HepG2 (cell line): ENCODE data around the gene SNX27. TPM values are rescaled to one million over a fixed set of nuclear protein-coding genes. Genes with fewer than 3 reads are reported as not detected.

ENCODE experiments used
- ATAC-seq: fragments of 200-7000 bp; cut with Tn5 transposase; 3 replicates; pipeline ENCODE4 v1.9.1; 2020; ENCODE audit warnings: mild to moderate bottlenecking, moderate library complexity
- BruUV-seq: library from RNA; stranded (reverse); fragments of 400-500 nt; replicated peaks from 2 replicates; lab custom pipeline; 2021; lab: Mats Ljungman, UMichigan
- CTCF ChIA-PET: fragments of 300-600 bp; formaldehyde crosslinking; extraction: SDS; loops from one replicate; lab custom pipeline; 2021; ENCODE audit warnings: low total read pairs, inconsistent platforms, low intra/inter-chr PET ratio; lab: Yijun Ruan, JAX
- POLR2A ChIA-PET: fragments of 350-600 bp; sonication (Branson Sonifier 250); formaldehyde crosslinking; loops from one replicate; lab custom pipeline; 2020; ENCODE audit warnings: antibody characterized with exemption, inconsistent platforms; lab: Yijun Ruan, JAX
- DNase-seq: peaks from one replicate; pipeline ENCODE4 v3.0.0-alpha.2; 2015; ENCODE audit warnings: low spot score
- FAIRE-seq: peaks from 3 replicates; lab custom pipeline; 2011; peaks lifted over from hg19 to GRCh38; lab: Jason Lieb, UNC
- H2AFZ ChIP-seq: one replicate; pipeline ENCODE4 v1.6.1; 2011; ENCODE audit warnings: low read length, inconsistent platforms
- H3K27ac ChIP-seq: fragments of 300-600 bp; 3 replicates; pipeline ENCODE4 v1.8.0; 2011; ENCODE audit warnings: mixed run types, mild to moderate bottlenecking, mixed read lengths, low read length, inconsistent platforms; ENCODE audit not compliant: insufficient read depth; ENCODE audit errors: extremely low read length
- H3K27me3 ChIP-seq, 2 experiments: fragments of 200-600 bp in 1 of 2; 2 replicates in 1 of 2; 3 replicates in 1 of 2; pipeline versions ENCODE4 v1.6.0 to v1.8.0; 2011; ENCODE audit warnings: low read length in 2 of 2, mild to moderate bottlenecking in 2 of 2, moderate library complexity in 2 of 2, inconsistent platforms in 1 of 2; ENCODE audit not compliant: insufficient read depth in 2 of 2, control insufficient read depth in 1 of 2
- H3K36me3 ChIP-seq, 2 experiments: fragments of 200-600 bp in 1 of 2; replicated peaks in 1 of 2; 2 replicates in 1 of 2; 3 replicates in 1 of 2; pipeline versions ENCODE4 v1.5.1 to v1.8.0; 2011; ENCODE audit warnings: low read length in 2 of 2, inconsistent platforms in 1 of 2; ENCODE audit not compliant: insufficient read depth in 2 of 2, control insufficient read depth in 1 of 2
- H3K4me1 ChIP-seq: 2 replicates; pipeline ENCODE4 v1.5.1; 2012; ENCODE audit warnings: low read length, inconsistent platforms; ENCODE audit not compliant: insufficient read depth
- H3K4me2 ChIP-seq: 2 replicates; pipeline ENCODE4 v1.6.0; 2011; ENCODE audit warnings: low read depth, low read length, inconsistent platforms
- H3K4me3 ChIP-seq, 3 experiments: fragments of 200-600 bp in 1 of 3; sonication (generic), shearing (Covaris generic) in 1 of 3; replicated peaks in 1 of 3; 2 replicates each; pipeline ENCODE4 v1.5.1; 2011 to 2016; ENCODE audit warnings: low read length in 3 of 3, inconsistent platforms in 2 of 3, low read depth in 2 of 3, mild to moderate bottlenecking in 2 of 3, control low read depth in 1 of 3, mixed read lengths in 1 of 3; ENCODE audit not compliant: insufficient read depth in 1 of 3
- H3K79me2 ChIP-seq: one replicate; pipeline ENCODE4 v1.6.1; 2011; ENCODE audit warnings: low read length, inconsistent platforms; ENCODE audit not compliant: insufficient read depth
- H3K9ac ChIP-seq: 2 replicates; pipeline ENCODE4 v1.6.0; 2011; ENCODE audit warnings: mild to moderate bottlenecking, low read depth, low read length, inconsistent platforms; ENCODE audit not compliant: insufficient read depth
- H3K9me3 ChIP-seq: 2 replicates; pipeline ENCODE4 v1.5.1; 2012; ENCODE audit warnings: mild to moderate bottlenecking, low read length
- H4K20me1 ChIP-seq: 2 replicates; pipeline ENCODE4 v1.6.0; 2011; ENCODE audit warnings: inconsistent platforms, mild to moderate bottlenecking, low read length, moderate library complexity; ENCODE audit not compliant: insufficient read depth
- HNF4A ChIP-seq: sonication (generic); formaldehyde crosslinking; IDR thresholded peaks from 2 replicates; pipeline ENCODE4 v1.4.0; 2020; ENCODE audit warnings: missing genetic modification reagents
- NR2F6 ChIP-seq, 2 experiments: IDR thresholded peaks; 2 replicates each; pipeline ENCODE4 v1.6.1; 2016; ENCODE audit warnings: antibody characterized with exemption in 1 of 2, mild to moderate bottlenecking in 1 of 2
- SNRNP70 ChIP-seq: fragments of 200-400 bp; formaldehyde crosslinking; IDR thresholded peaks from 2 replicates; pipeline ENCODE4 v1.6.1; 2017; ENCODE audit warnings: mild to moderate bottlenecking, low read depth, low read length, moderate library complexity
- ZNF225 ChIP-seq: sonication (generic); formaldehyde crosslinking; IDR thresholded peaks from 2 replicates; pipeline ENCODE4 v1.4.0; 2020; ENCODE audit warnings: mild to moderate bottlenecking, missing genetic modification reagents
- ZNF230 ChIP-seq: sonication (generic); formaldehyde crosslinking; IDR thresholded peaks from 2 replicates; pipeline ENCODE4 v1.4.0; 2020; ENCODE audit warnings: mild to moderate bottlenecking, missing genetic modification reagents
- ZNF292 ChIP-seq: sonication (generic); formaldehyde crosslinking; IDR thresholded peaks from 2 replicates; pipeline ENCODE4 v1.8.1; 2022; ENCODE audit warnings: mild to moderate bottlenecking, low read depth, missing genetic modification reagents, borderline replicate concordance
- WGBS: methylation state at CpG from one replicate; pipeline ENCODE4 v1.1.6; 2017; ENCODE audit warnings: low lambda C conversion rate; 5-methylcytosine and 5-hydroxymethylcytosine counted together
- in situ Hi-C: cut with HindIII; loops from 2 replicates; pipeline ENCODE4 v1.10.0; 2017; ENCODE audit warnings: low pct_unique_long_range_greater_than_20kb; ENCODE audit not compliant: extremely low pct_ligation_motif_present
- intact Hi-C: fragments of 100-400 bp; cut with micrococcal nuclease; formaldehyde crosslinking; loops from one replicate; pipeline ENCODE4 v1.10.0; 2022; ENCODE audit not compliant: unreplicated experiment
- polyA plus RNA-seq, 8 experiments: library from polyadenylated mRNA; depleted of rRNA in 3 of 8; stranded (reverse) in 7 of 8; unstranded in 1 of 8; fragments of >200 nt; fragmentation: Illumina TruSeq in 4 of 8; extraction: Trizol in 4 of 8; gene quantifications; 2 replicates each; pipeline versions ENCODE4 v1.2.1 to v1.2.3, GENCODE V29; 2011 to 2016; ENCODE audit warnings: low read depth in 4 of 8, missing spikeins in 1 of 8, mixed read lengths in 1 of 8; ENCODE audit not compliant: insufficient read depth in 1 of 8
- total RNA-seq, 5 experiments: library from RNA; depleted of rRNA; stranded (reverse); fragments of >200 nt; fragmentation: Illumina TruSeq; extraction: Trizol; gene quantifications; 2 replicates each; pipeline ENCODE4 v1.2.3, GENCODE V29; 2016; ENCODE audit warnings: low read depth in 1 of 5
- TF ChIP-seq, protein P1 (sequence below): sonication (generic); formaldehyde crosslinking; conservative IDR thresholded peaks from 2 replicates; pipeline ENCODE4 v1.4.0; 2020; ENCODE audit warnings: missing genetic modification reagents
- TF ChIP-seq, protein P2 (sequence below): sonication (generic); formaldehyde crosslinking; IDR thresholded peaks from 2 replicates; pipeline ENCODE4 v1.5.1; 2020; ENCODE audit warnings: mild to moderate bottlenecking, missing genetic modification reagents, borderline replicate concordance
- TF ChIP-seq, protein P3 (sequence below): sonication (generic); formaldehyde crosslinking; IDR thresholded peaks from 2 replicates; pipeline ENCODE4 v1.4.0; 2020; ENCODE audit warnings: missing genetic modification reagents

The SNX27 gene
- total and polyA plus RNA-seq, 2 of the 13 experiments (the other 11 are each of a cell fraction or from before 2014, with no cell fraction given), result 14.4 to 17.8 TPM

DNA sequence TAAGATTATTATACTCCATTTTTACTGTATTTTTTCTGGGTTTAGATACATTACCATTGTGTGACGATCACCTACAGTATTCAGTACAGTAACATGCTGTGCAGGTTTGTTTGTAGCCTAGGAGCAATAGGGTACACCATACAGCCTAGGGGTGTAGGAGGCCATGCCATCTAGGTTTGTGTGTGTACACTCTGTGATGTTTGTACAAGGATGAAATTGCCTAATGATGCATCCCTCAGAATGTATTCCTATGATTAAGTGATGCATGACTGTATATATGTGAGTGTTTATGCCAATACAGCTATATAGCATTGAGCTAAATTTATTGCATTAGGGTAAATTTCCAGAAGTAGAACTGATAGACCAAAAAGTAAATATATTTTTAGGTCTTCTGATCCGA lies 48.5 kb upstream of the SNX27 start:
- WGBS, result 29% methylated on average over 2 of the region's 2 CpGs
- intact Hi-C loops (no loop called here), in situ Hi-C loops (no loop called here)
- Histone ChIP-seq H2AFZ (no peak overlapping the region), H3K27me3 (no peaks in the 10 kb centered on the region), H3K9me3 (no peaks in the 10 kb centered on the region), H3K4me3 (no peak overlapping the region), H3K79me2 (no peaks in the 10 kb centered on the region), H3K4me1 (peaks cover 17% of the 10 kb centered on the region), H3K9ac (no peak overlapping the region), H4K20me1 (no peaks in the 10 kb centered on the region), H3K36me3 (peaks cover 3 to 5% of the 10 kb centered on the region in 2 experiments; a peak in 2 of 5 replicates), H3K4me2 (no peak overlapping the region), H3K27ac (no peak overlapping the region)
- no TSS peak for BruUV-seq
- FAIRE-seq (no peak), DNase-seq (no peak), ATAC-seq (no peak)
- CTCF ChIA-PET, result no interaction called here
- POLR2A ChIA-PET, result no interaction called here
- no peak for TF ChIP-seq SNRNP70
- TF ChIP-seq, protein P1, sequence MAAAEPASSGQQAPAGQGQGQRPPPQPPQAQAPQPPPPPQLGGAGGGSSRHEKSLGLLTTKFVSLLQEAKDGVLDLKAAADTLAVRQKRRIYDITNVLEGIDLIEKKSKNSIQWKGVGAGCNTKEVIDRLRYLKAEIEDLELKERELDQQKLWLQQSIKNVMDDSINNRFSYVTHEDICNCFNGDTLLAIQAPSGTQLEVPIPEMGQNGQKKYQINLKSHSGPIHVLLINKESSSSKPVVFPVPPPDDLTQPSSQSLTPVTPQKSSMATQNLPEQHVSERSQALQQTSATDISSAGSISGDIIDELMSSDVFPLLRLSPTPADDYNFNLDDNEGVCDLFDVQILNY (CRISPR knock-in tag), result no peak
- no peak for TF ChIP-seq ZNF230
- TF ChIP-seq ZNF225 (CRISPR knock-in tag), result no peak

DNA sequence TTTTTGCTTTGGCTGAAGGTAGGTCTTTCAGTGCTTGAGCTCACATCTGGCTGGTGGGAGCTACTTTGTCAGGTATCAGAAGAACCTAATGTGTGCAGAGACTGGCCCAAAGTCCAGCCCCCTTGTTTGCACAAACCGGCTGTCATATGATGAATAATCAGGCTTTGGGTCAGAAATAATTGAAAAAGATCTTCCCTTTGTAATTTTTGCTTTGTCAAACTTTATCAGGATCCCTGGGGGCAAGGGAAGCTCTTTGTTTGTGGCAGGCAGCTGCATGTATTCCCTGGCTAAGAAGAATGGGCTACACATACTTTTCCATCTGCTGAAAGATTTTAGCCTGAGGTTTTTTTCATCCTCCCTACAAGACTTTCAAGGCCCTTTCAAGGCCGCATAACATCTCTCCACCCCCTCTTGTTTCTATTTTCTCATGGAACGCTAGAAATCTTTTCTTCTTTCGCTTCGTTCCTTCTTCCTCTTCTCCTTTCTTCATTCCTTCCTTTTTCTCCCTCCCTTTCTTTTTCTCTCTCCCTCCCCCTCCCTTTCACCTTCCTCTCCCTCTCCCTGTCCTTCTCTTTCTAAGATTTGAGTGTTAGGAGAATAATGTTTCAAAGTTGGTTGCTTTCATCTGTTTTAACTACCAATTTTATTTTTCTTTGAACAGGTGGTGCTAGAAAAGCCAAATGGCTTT lies 46.2 kb upstream of the SNX27 start:
- ATAC-seq, result peak; percentile 65
- FAIRE-seq, result no peak
- 0 out of 2 replicates have a peak overlapping the region, but pooled peaks have one; percentile 3 for H3K9ac ChIP-seq
- DNase-seq, result peak; percentile 64
- H3K36me3 ChIP-seq, result peaks cover 5 to 7% of the 10 kb centered on the region in 2 experiments; a peak in 3 of 5 replicates
- intact Hi-C loops, result loop anchor here (2.0 kb wide), 1 partner anchor 19 kb away; no protein-coding TSS in a partner anchor
- H3K4me3 ChIP-seq, result no peak overlapping the region
- in situ Hi-C loops, result no loop called here
- POLR2A ChIA-PET, result interaction anchor here (1.3 to 3.4 kb wide), 3 partner anchors 17 to 25 kb away, joined by 6 to 22 read pairs (median 8); partner anchors contain the start of gene TUFT1
- H2AFZ ChIP-seq, result no peak overlapping the region
- 42% methylated on average over 5 of the region's 5 CpGs for WGBS
- no peaks in the 10 kb centered on the region for H3K27me3 ChIP-seq
- H3K4me2 ChIP-seq, result peak overlapping the region; percentile 42
- CTCF ChIA-PET, result no interaction called here
- no peaks in the 10 kb centered on the region for H3K79me2 ChIP-seq
- H3K4me1 ChIP-seq, result peaks cover 39% of the 10 kb centered on the region
- H3K27ac ChIP-seq, result peak overlapping the region; percentile 60
- H4K20me1 ChIP-seq, result no peaks in the 10 kb centered on the region
- no TSS peak for BruUV-seq
- H3K9me3 ChIP-seq, result no peaks in the 10 kb centered on the region
- TF ChIP-seq NR2F6 (IDR thresholded peaks at IDR 0.05) (0 out of 2 replicates have a peak, but pooled peaks have one; percentile 10), NR2F6 (CRISPR knock-in tag; IDR thresholded peaks at IDR 0.05) (no peak), ZNF292 (CRISPR knock-in tag) (no peak), HNF4A (CRISPR knock-in tag) (peak; percentile 62)
- TF ChIP-seq, protein P2, sequence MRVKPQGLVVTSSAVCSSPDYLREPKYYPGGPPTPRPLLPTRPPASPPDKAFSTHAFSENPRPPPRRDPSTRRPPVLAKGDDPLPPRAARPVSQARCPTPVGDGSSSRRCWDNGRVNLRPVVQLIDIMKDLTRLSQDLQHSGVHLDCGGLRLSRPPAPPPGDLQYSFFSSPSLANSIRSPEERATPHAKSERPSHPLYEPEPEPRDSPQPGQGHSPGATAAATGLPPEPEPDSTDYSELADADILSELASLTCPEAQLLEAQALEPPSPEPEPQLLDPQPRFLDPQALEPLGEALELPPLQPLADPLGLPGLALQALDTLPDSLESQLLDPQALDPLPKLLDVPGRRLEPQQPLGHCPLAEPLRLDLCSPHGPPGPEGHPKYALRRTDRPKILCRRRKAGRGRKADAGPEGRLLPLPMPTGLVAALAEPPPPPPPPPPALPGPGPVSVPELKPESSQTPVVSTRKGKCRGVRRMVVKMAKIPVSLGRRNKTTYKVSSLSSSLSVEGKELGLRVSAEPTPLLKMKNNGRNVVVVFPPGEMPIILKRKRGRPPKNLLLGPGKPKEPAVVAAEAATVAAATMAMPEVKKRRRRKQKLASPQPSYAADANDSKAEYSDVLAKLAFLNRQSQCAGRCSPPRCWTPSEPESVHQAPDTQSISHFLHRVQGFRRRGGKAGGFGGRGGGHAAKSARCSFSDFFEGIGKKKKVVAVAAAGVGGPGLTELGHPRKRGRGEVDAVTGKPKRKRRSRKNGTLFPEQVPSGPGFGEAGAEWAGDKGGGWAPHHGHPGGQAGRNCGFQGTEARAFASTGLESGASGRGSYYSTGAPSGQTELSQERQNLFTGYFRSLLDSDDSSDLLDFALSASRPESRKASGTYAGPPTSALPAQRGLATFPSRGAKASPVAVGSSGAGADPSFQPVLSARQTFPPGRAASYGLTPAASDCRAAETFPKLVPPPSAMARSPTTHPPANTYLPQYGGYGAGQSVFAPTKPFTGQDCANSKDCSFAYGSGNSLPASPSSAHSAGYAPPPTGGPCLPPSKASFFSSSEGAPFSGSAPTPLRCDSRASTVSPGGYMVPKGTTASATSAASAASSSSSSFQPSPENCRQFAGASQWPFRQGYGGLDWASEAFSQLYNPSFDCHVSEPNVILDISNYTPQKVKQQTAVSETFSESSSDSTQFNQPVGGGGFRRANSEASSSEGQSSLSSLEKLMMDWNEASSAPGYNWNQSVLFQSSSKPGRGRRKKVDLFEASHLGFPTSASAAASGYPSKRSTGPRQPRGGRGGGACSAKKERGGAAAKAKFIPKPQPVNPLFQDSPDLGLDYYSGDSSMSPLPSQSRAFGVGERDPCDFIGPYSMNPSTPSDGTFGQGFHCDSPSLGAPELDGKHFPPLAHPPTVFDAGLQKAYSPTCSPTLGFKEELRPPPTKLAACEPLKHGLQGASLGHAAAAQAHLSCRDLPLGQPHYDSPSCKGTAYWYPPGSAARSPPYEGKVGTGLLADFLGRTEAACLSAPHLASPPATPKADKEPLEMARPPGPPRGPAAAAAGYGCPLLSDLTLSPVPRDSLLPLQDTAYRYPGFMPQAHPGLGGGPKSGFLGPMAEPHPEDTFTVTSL, result peak; percentile 44; the same call in 1 of the 2 replicates
- TF ChIP-seq, protein P3, sequence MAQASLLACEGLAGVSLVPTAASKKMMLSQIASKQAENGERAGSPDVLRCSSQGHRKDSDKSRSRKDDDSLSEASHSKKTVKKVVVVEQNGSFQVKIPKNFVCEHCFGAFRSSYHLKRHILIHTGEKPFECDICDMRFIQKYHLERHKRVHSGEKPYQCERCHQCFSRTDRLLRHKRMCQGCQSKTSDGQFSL (CRISPR knock-in tag), result no peak
